Heart left ventricle (tissue), 13 donors: Measurements from ENCODE around the gene PPP1R12B.
"Not testable (repeated sequence)": the region's sequence is repeated elsewhere in the genome, so short reads cannot be mapped to it uniquely, and the experiment has no call there.

Experiments
- CTCF ChIP-seq, 12 donors: fragments of 200-600 bp; sonication (generic) in 4 of 12; IDR thresholded peaks; one replicate each; pipeline versions ENCODE4 v1.5.0 to v1.8.0; 2018 to 2022; ENCODE audit warnings: antibody characterized with exemption in 12 of 12, mild to moderate bottlenecking in 5 of 12
- POLR2A ChIP-seq, 2 donors: fragments of 450-650 bp; IDR thresholded peaks; one replicate each; pipeline ENCODE4 v1.6.1; 2017; ENCODE audit warnings: antibody characterized with exemption in 2 of 2, mild to moderate bottlenecking in 2 of 2, moderate library complexity in 2 of 2
- donor health status: ischemic (EF 13 %, LVEDD 7.1; RV severe dilation, severe dysfunction).
- donor health status: DM: no; HTN: yes; CAD: no.
- donor health status: DM: no; HTN: no; CAD: no.
- donor health status: ischemic (EF 25% LVEDD 6.9; RV normal size, moderate dysfunction).
- donor health status: ischemic (EF 25% LVEDD 5.7; RV mildly dilated, moderate dysfunction).
- donor health status: ischemic (EF 35%, LVEDD 5.7; RV mildly dilated, moderate dysfunction).
- donor health status: nonischemic (EF 11% LVEDD 7.7; RV severe dilation, severe dysfunction).
- donor health status: DM: yes; HTN: yes; CAD: no.
- donor health status: PGD.
- donor health status: ischemic (EF 29% LVEDD 5.4; RV normal size, mild dysfunction).
- donor health status: nonischemic (EF 23%, LVEDD 6.1; RV moderate dilation, normal function).

GRCh38 chr1:202464153-202464742 lies 115.7 kb downstream of the PPP1R12B start:
- TF ChIP-seq POLR2A (IDR thresholded peaks at IDR 0.05): not testable (repeated sequence)
- TF ChIP-seq CTCF (IDR thresholded peaks at IDR 0.05): peak; percentile 33 to 71 (median 59)
